GM12865 (cell line): Measurements from ENCODE around the gene CADM4.

Experiments used
- DNase-seq: peaks from one replicate; pipeline ENCODE4 v3.0.0; 2010; ENCODE audit warnings: low read depth
- H3K4me3 ChIP-seq: 2 replicates; pipeline ENCODE4 v1.5.1; 2011; ENCODE audit warnings: mild to moderate bottlenecking, low read depth, low read length, control low read depth
- TF ChIP-seq, protein P1 (sequence below): IDR thresholded peaks from 2 replicates; pipeline ENCODE4 v1.5.1; 2011; ENCODE audit warnings: low read length, control low read depth, low read depth, inconsistent platforms; ENCODE audit not compliant: insufficient read depth; ENCODE audit errors: missing control alignments

The CADM4 gene

DNA sequence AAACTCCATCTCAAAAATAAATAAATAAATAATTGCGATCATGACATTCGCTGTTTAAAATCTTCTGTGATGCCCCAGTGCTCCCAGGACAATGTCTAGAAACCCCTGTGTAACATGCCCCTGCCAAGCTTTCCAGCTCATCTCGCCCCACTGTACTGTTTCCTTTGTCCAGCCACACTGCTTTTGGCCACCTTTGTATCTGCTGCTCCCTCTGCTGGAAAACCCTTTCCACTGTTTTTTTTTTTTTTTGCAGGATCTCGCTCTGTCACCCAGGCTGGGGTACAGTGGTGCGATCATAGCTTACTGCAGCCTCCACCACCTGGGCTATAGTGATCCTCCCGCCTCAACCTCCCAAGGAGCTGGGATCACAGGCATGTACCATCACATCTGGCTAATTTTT, 22.8 kb upstream of the CADM4 start:
- no peak for DNase-seq
- TF ChIP-seq, protein P1, sequence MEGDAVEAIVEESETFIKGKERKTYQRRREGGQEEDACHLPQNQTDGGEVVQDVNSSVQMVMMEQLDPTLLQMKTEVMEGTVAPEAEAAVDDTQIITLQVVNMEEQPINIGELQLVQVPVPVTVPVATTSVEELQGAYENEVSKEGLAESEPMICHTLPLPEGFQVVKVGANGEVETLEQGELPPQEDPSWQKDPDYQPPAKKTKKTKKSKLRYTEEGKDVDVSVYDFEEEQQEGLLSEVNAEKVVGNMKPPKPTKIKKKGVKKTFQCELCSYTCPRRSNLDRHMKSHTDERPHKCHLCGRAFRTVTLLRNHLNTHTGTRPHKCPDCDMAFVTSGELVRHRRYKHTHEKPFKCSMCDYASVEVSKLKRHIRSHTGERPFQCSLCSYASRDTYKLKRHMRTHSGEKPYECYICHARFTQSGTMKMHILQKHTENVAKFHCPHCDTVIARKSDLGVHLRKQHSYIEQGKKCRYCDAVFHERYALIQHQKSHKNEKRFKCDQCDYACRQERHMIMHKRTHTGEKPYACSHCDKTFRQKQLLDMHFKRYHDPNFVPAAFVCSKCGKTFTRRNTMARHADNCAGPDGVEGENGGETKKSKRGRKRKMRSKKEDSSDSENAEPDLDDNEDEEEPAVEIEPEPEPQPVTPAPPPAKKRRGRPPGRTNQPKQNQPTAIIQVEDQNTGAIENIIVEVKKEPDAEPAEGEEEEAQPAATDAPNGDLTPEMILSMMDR: no peak
- H3K4me3 ChIP-seq: no peak overlapping the region

DNA sequence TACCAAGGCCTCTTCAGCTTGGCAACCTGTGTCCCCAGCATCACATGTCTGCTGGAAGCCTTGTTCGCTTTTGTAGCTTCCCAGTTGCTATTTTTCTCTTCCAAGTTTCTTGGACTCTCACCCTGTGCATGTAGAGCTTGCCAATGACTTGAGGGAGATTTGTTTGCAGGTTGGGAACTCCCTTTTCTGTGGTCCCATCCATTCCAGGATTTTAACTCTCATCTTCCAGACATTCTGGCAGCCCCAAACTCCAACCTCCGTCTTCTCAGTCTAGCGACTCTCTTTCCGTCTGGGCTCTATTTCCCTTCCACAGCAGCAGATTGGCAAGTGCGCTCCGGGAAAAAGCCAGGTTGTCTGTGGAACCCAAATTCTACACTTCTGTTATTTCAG, 21.3 kb upstream of the CADM4 start:
- TF ChIP-seq, protein P1: no peak
- no peak for DNase-seq
- H3K4me3 ChIP-seq: no peak overlapping the region

DNA sequence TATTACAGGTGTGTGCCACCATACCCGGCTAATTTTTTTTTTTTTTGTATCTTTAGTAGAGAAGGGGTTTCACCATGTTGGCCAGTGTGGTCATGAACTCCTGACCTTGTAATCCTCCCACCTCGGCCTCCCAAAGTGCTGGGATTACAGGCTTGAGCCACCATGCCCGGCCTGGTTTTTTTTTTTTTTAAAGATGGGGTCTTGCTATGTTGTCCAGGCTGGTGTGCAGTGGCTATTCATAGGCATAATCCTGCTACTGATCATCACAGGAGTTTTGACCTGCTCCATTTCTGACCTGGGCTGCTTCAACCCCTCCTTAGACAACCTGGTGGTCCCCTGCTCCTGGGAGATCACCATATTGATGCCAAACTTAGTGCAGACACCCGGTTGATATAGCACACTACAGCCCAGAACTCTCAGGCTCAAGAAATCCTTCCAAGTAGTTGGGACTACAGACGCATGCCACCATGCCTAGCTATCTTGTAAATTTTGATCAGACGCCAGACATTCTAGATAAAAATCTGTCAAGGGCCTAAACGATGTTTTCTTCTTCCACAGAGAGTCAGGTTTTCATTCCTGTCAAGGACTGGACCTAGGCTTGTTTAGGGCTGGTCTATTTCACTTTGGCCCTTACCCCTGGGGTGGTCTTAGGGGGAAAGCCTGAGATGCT, 20.8 kb upstream of the CADM4 start:
- TF ChIP-seq, protein P1: no peak
- no peak for DNase-seq
- no peak overlapping the region for H3K4me3 ChIP-seq

DNA sequence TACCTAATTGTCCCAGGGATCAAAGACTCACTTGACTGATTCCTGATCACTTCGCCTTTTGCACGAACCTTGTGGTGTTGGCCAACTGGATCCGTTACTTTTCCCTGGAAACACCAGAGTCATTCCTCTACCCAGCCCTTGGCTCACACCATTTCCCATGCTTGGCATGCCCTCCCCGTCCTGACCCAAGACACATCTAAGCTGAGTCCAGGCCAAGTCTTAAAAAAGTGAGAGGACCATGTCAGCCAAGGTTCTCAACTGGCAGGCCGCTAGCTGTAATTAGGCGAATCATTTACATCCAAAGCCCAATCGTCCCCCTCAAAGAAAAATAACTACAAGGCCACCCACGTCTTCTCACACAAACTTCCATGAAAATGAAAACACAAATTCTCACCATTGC, 18.8 kb upstream of the CADM4 start:
- TF ChIP-seq, protein P1: no peak
- no peak overlapping the region for H3K4me3 ChIP-seq
- no peak for DNase-seq

DNA sequence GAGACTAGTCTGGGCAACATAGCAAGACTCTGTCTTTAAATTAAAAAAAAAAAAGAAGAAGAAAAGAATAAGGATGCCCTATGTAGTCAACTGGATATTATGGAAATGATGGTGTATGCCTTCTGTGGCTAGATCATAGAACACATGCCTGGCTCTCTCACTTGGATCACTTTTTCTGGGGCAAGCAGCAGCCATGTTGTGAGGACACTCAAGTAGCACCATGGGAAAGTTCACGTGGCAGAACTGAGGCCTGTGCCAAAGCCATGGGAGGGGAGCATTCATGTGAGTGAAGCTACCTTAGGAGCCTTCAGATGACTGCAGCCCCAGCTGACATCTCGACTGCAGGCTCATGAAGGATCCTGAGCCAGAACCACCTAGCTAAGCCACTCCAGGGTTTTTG, 18.4 kb upstream of the CADM4 start:
- H3K4me3 ChIP-seq: no peak overlapping the region
- TF ChIP-seq, protein P1: no peak
- no peak for DNase-seq

DNA sequence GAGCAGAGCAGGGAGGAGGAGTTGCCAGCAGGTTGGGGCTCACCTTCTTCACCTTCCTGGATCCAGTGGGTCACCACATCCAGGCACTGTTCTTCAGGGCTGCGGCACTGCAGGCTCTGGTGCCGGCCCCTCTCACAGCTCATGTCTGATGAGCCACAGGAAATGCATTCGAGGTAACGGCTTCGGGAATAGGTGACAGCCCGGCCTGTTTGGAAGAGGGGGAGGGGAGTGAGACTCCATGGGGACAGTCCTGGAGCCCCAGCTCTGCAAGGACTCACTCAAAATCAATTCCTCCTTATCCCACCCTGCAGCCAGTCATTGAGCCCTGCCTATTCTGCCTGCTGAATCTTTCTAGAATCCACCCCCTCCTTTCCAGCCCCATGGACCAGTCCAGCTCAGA, 16.8 kb upstream of the CADM4 start:
- no peak for DNase-seq
- H3K4me3 ChIP-seq: no peak overlapping the region
- TF ChIP-seq, protein P1: no peak

DNA sequence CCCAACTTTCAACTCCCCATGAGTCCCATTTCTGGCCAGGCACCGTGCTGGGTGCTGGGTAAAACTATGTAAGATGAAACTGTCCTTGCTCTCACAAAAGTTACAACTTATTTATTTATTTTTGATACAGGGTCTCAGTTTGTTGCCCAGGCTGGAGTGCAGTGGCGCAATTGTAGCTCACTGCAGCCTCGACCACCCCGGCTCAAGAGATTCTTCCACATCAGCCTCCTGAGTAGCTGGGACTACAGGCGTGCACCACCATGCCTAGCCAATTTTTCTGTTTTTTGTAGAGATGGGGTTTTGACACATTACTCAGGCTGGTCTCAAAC, 12.9 kb upstream of the CADM4 start:
- DNase-seq: no peak
- no peak overlapping the region for H3K4me3 ChIP-seq
- TF ChIP-seq, protein P1: no peak
